ENCODE data around the gene S100A7. TPM values are rescaled to one million over a fixed set of nuclear protein-coding genes. Genes with fewer than 3 reads are reported as not detected.

Gene S100A7
- total and polyA plus RNA-seq, 2 of the 4 experiments (the other 2 are of a cell fraction): not detected

GRCh38 chr1:153430561-153430960, 29.9 kb downstream of the S100A7 start:
- Histone ChIP-seq H4K91ac (ENCODE audit: insufficient read depth, low read depth, low read length) (no peak overlapping the region), H3K4me1 (ENCODE audit: control insufficient read depth, insufficient read depth, low read length) (no peaks in the 10 kb centered on the region), H2AK9ac (replicated peaks; ENCODE audit: low read depth, low read length, poor library complexity) (no peak overlapping the region), H4K5ac (ENCODE audit: low read depth, low read length) (no peak overlapping the region), H2AFZ (replicated peaks; ENCODE audit: low read length, poor library complexity) (no peak overlapping the region), H2BK20ac (ENCODE audit: low read depth, low read length) (no peak overlapping the region), H3K27ac (ENCODE audit: insufficient read depth, low read length) (no peak overlapping the region), H3K9me1 (ENCODE audit: insufficient read depth, low read length) (peaks cover 3% of the 10 kb centered on the region; the same call in 1 of the 2 replicates), H2BK120ac (ENCODE audit: low read depth, low read length) (no peak overlapping the region), H3K36me3 (ENCODE audit: control insufficient read depth, insufficient read depth, low read length) (no peaks in the 10 kb centered on the region), H2BK15ac (ENCODE audit: low read depth, low read length) (no peak overlapping the region), H3K79me1 (ENCODE audit: low read depth in 1 of 2, low read length in 2 of 2) (no peaks in the 10 kb centered on the region), H3K23ac (ENCODE audit: low read depth, low read length) (no peak overlapping the region), H2BK5ac (ENCODE audit: low read depth, low read length, poor library complexity, severe bottlenecking) (no peak overlapping the region), H3K56ac (ENCODE audit: extremely low read depth, insufficient read depth, low read length) (no peak overlapping the region), H3K18ac (ENCODE audit: low read depth, low read length) (no peak overlapping the region), H3K4me2 (ENCODE audit: low read depth, low read length) (no peak overlapping the region), H3K27me3 (ENCODE audit: control insufficient read depth, insufficient read depth, low read length) (peaks cover 6% of the 10 kb centered on the region), H4K8ac (ENCODE audit: low read depth in 2 of 2, low read length in 2 of 2) (no peak overlapping the region), H3K4ac (ENCODE audit: low read depth, low read length) (no peak overlapping the region), H3K9me3 (ENCODE audit: control insufficient read depth, insufficient read depth, low read length) (no peaks in the 10 kb centered on the region), H3K4me3 (ENCODE audit: insufficient read depth, low read depth, low read length) (no peak overlapping the region), H4K20me1 (ENCODE audit: insufficient read depth, low read length) (no peaks in the 10 kb centered on the region), H2AK5ac (ENCODE audit: low read depth, low read length) (no peak overlapping the region), H3K9ac (ENCODE audit: low read depth, low read length) (no peak overlapping the region), H3K14ac (replicated peaks; ENCODE audit: low read depth, low read length) (no peak overlapping the region)
- dilution Hi-C loops (cut with HindIII; ENCODE audit: low sequenced_read_pairs, unreplicated experiment) (no loop called here), intact Hi-C loops (cut with micrococcal nuclease) (no loop called here), in situ Hi-C loops (cut with MboI; ENCODE audit: low sequenced_read_pairs) (no loop called here)
- no CpG with 5 or more reads among the region's 3 CpGs for WGBS, 2 experiments (ENCODE audit: extremely low coverage in 2 of 2, insufficient read length in 1 of 2)
- ChIA-PET POLR2A (ENCODE audit: unreplicated experiment) (no interaction called here), CTCF (no interaction called here)
- ATAC-seq (ENCODE audit: low read depth): no peak
- no peak for DNase-seq
- BruUV-seq (replicated peaks): no TSS peak
- TF ChIP-seq MAFK (IDR thresholded peaks at IDR 0.05; ENCODE audit: low read depth, low read length) (no peak), FOS (IDR thresholded peaks at IDR 0.05; ENCODE audit: low read depth, low read length) (no peak), MAZ (IDR thresholded peaks at IDR 0.05; ENCODE audit: borderline replicate concordance, low read depth, low read length) (no peak), RAD21 (IDR thresholded peaks at IDR 0.05; ENCODE audit: low read length) (no peak), CTCF (conservative IDR thresholded peaks at IDR 0.05; ENCODE audit: low read depth, low read length) (no peak)

All from IMR-90 (cell line).